ENCODE measurements around the gene CCDC196. TPM values are rescaled to one million over a fixed set of nuclear protein-coding genes. Genes with fewer than 3 reads are reported as not detected.

Gene CCDC196
- total and polyA plus RNA-seq, 2 of the 4 experiments (the other 2 are of a cell fraction): not detected

GRCh38 chr14:66490143-66491111 is 4.3 kb downstream of the CCDC196 start:
- Histone ChIP-seq H3K36me3 (ENCODE audit: control insufficient read depth, insufficient read depth, low read length) (no peaks in the 10 kb centered on the region), H4K8ac (ENCODE audit: low read depth in 2 of 2, low read length in 2 of 2) (no peak overlapping the region), H3K27ac (ENCODE audit: insufficient read depth, low read length) (no peak overlapping the region), H3K14ac (replicated peaks; ENCODE audit: low read depth, low read length) (no peak overlapping the region), H2BK5ac (ENCODE audit: low read depth, low read length, poor library complexity, severe bottlenecking) (no peak overlapping the region), H3K4ac (ENCODE audit: low read depth, low read length) (no peak overlapping the region), H2AK5ac (ENCODE audit: low read depth, low read length) (no peak overlapping the region), H3K9me1 (ENCODE audit: insufficient read depth, low read length) (no peaks in the 10 kb centered on the region), H4K91ac (ENCODE audit: insufficient read depth, low read depth, low read length) (no peak overlapping the region), H4K5ac (ENCODE audit: low read depth, low read length) (no peak overlapping the region), H2BK15ac (ENCODE audit: low read depth, low read length) (no peak overlapping the region), H2BK120ac (ENCODE audit: low read depth, low read length) (no peak overlapping the region), H3K4me1 (ENCODE audit: control insufficient read depth, insufficient read depth, low read length) (no peaks in the 10 kb centered on the region), H3K79me1 (ENCODE audit: low read depth in 1 of 2, low read length in 2 of 2) (no peaks in the 10 kb centered on the region), H3K9ac (ENCODE audit: low read depth, low read length) (no peak overlapping the region), H3K4me2 (ENCODE audit: low read depth, low read length) (no peak overlapping the region), H2AK9ac (replicated peaks; ENCODE audit: low read depth, low read length, poor library complexity) (no peak overlapping the region), H4K20me1 (ENCODE audit: insufficient read depth, low read length) (no peaks in the 10 kb centered on the region), H3K9me3 (ENCODE audit: control insufficient read depth, insufficient read depth, low read length) (no peaks in the 10 kb centered on the region), H2AFZ (replicated peaks; ENCODE audit: low read length, poor library complexity) (no peak overlapping the region), H3K4me3 (ENCODE audit: insufficient read depth, low read depth, low read length) (no peak overlapping the region), H3K18ac (ENCODE audit: low read depth, low read length) (no peak overlapping the region), H3K27me3 (ENCODE audit: control insufficient read depth, insufficient read depth, low read length) (no peaks in the 10 kb centered on the region; the same call in 1 of the 2 replicates), H3K56ac (ENCODE audit: extremely low read depth, insufficient read depth, low read length) (no peak overlapping the region), H3K23ac (ENCODE audit: low read depth, low read length) (no peak overlapping the region), H2BK20ac (ENCODE audit: low read depth, low read length) (no peak overlapping the region)
- BruUV-seq (replicated peaks): no TSS peak
- in situ Hi-C loops (cut with MboI; ENCODE audit: low sequenced_read_pairs) (loop anchor here (10.0 kb wide), 1 partner anchor 624 kb away; no protein-coding TSS in a partner anchor), dilution Hi-C loops (cut with HindIII; ENCODE audit: low sequenced_read_pairs, unreplicated experiment) (no loop called here), intact Hi-C loops (cut with micrococcal nuclease) (loop anchor here (10.0 kb wide), 1 partner anchor 794 kb away; no protein-coding TSS in a partner anchor)
- WGBS, 2 experiments (ENCODE audit: extremely low coverage in 2 of 2, insufficient read length in 1 of 2): no CpG with 5 or more reads among the region's 3 CpGs
- no peak for ATAC-seq (ENCODE audit: low read depth)
- ChIA-PET POLR2A (ENCODE audit: unreplicated experiment) (no interaction called here), CTCF (interaction anchor here (1.0 to 1.2 kb wide), 2 partner anchors 9 to 26 kb away, joined by 3 read pairs; no protein-coding TSS in a partner anchor)
- TF ChIP-seq SMC3 (IDR thresholded peaks at IDR 0.05; ENCODE audit: low read depth, low read length) (no peak), RFX5 (IDR thresholded peaks at IDR 0.05; ENCODE audit: low read depth, low read length) (no peak), RCOR1 (IDR thresholded peaks at IDR 0.05; ENCODE audit: insufficient replicate concordance, low read length) (no peak), MAFK (IDR thresholded peaks at IDR 0.05; ENCODE audit: low read depth, low read length) (no peak), ELK1 (IDR thresholded peaks at IDR 0.05; ENCODE audit: borderline replicate concordance, low read depth, low read length) (no peak), CEBPB (IDR thresholded peaks at IDR 0.05; ENCODE audit: low read depth, low read length) (no peak), USF2 (IDR thresholded peaks at IDR 0.05; ENCODE audit: low read depth, low read length) (no peak), FOS (IDR thresholded peaks at IDR 0.05; ENCODE audit: low read depth, low read length) (no peak), NFE2L2 (IDR thresholded peaks at IDR 0.05; ENCODE audit: low read depth, low read length) (no peak), RAD21 (IDR thresholded peaks at IDR 0.05; ENCODE audit: low read length) (no peak), POLR2A (IDR thresholded peaks at IDR 0.05; ENCODE audit: low read depth, low read length) (no peak), BHLHE40 (IDR thresholded peaks at IDR 0.05; ENCODE audit: low read depth, low read length) (no peak), CTCF (conservative IDR thresholded peaks at IDR 0.05; ENCODE audit: low read depth, low read length) (no peak)
- no peak for DNase-seq
